Parathyroid adenoma (tissue), 2 donors: ENCODE data around the gene LCN2.
A peak's percentile ranks its signal among the peaks of the same experiment; 100 is the strongest.

Experiments used
- H2AFZ ChIP-seq: fragments of 300-600 bp; sonication (generic); one replicate; pipeline ENCODE4 v1.7.0; 2017; ENCODE audit warnings: antibody characterized with exemption, mild to moderate bottlenecking
- H3K27ac ChIP-seq: fragments of 300-600 bp; sonication (generic); one replicate; pipeline ENCODE4 v1.7.0; 2017
- H3K27me3 ChIP-seq: fragments of 300-600 bp; sonication (generic); one replicate; pipeline ENCODE4 v1.7.0; 2017; ENCODE audit warnings: low read length; ENCODE audit not compliant: control insufficient read depth, insufficient read depth
- H3K36me3 ChIP-seq: fragments of 300-600 bp; sonication (generic); one replicate; pipeline ENCODE4 v1.7.0; 2017; ENCODE audit warnings: low read length; ENCODE audit not compliant: control insufficient read depth, insufficient read depth
- H3K4me1 ChIP-seq: fragments of 300-600 bp; sonication (generic); one replicate; pipeline ENCODE4 v1.7.0; 2017; ENCODE audit warnings: control low read depth
- H3K4me2 ChIP-seq: fragments of 300-600 bp; sonication (generic); one replicate; pipeline ENCODE4 v1.7.0; 2017; ENCODE audit warnings: low read length
- H3K4me3 ChIP-seq: fragments of 300-600 bp; sonication (generic); one replicate; pipeline ENCODE4 v1.7.0; 2017; ENCODE audit warnings: low read depth, low read length
- H3K79me2 ChIP-seq: fragments of 300-600 bp; sonication (generic); one replicate; pipeline ENCODE4 v1.7.0; 2017; ENCODE audit warnings: control low read depth
- H3K9ac ChIP-seq: fragments of 300-600 bp; sonication (generic); one replicate; pipeline ENCODE4 v1.7.0; 2017; ENCODE audit warnings: mild to moderate bottlenecking
- H3K9me3 ChIP-seq: fragments of 300-600 bp; sonication (generic); one replicate; pipeline ENCODE4 v1.7.0; 2017; ENCODE audit warnings: low read length; ENCODE audit not compliant: control insufficient read depth
- CTCF ChIP-seq: fragments of 300-600 bp; sonication (generic); IDR thresholded peaks from one replicate; pipeline ENCODE4 v1.7.0; 2017; ENCODE audit warnings: antibody characterized with exemption, mild to moderate bottlenecking
- donor health status: primary hyperparathyroidism.

The LCN2 gene

DNA sequence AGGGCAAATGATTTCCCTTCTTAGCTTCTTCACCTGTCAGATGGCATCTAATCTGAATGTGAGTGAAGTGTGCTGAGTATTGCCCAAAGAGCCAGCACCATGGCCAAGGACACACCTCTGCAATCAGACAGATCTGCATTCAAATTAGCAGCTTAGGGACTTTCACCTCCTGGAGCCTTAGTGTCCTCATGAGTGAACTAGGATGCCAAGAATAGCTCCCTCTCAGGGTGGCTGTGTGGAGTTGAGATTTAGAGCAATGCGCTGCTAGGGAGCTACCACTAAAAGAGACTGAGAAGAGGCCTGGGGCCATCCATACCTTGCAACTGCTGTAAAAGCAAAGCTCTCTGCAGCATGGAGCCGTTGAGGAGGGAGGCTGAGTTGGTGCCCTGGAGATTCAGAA, 40.8 kb downstream of the LCN2 start:
- Histone ChIP-seq H3K36me3 (no peaks in the 10 kb centered on the region), H3K9me3 (no peaks in the 10 kb centered on the region), H3K27me3 (no peaks in the 10 kb centered on the region), H3K9ac (no peak overlapping the region), H3K4me3 (no peak overlapping the region), H3K79me2 (no peaks in the 10 kb centered on the region), H3K4me2 (no peak overlapping the region), H2AFZ (no peak overlapping the region), H3K27ac (no peak overlapping the region), H3K4me1 (no peaks in the 10 kb centered on the region)
- no peak for TF ChIP-seq CTCF

DNA sequence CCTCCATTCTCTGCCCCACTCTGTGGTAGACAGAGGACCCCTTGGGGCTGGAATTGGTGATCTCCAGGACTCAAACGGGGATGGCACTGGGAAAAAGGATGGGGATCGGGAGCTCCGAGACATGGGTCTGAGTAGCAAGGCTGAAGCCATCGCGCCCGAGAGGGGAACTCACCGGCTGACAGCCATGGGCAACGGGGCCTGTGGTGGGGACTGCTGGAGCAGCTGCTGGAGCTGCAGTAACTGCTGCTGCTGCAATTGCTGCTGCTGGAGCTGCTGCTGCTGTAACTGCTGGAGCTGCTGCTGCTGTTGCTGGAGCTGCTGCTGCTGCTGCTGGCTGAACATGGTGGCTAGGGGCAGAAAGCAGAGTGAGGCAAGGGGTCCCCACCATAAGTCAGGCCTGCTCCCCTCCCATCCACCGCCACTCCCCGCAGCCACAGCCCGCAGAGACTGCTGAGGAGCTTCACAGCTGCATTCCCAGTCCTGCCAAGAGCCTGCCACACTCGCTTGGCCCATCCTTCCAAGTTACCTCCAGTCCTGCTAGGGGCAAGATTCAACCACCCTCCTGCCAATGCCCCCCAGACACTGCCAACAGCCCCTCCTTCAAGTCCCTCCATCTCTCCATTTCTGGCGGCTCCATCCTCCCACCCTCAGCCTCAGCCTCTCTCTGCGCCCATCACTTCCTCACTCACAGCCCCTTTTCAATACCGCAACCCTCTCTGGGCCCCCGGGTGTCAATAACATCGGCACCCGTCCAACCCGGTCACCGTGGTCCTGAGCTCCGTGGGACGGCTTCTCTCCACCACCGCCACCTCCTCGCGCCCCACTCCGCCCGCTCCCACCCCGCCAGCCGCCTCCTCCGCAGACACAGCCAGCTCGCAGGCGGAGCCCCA, 41.5 kb downstream of the LCN2 start:
- Histone ChIP-seq H3K27me3 (no peaks in the 10 kb centered on the region), H3K9ac (peak overlapping the region; percentile 80), H3K27ac (peak overlapping the region; percentile 32), H3K4me1 (no peaks in the 10 kb centered on the region), H3K36me3 (no peaks in the 10 kb centered on the region), H3K9me3 (no peaks in the 10 kb centered on the region), H3K4me3 (peak overlapping the region; percentile 83), H3K4me2 (peak overlapping the region; percentile 94), H2AFZ (peak overlapping the region; percentile 79), H3K79me2 (no peaks in the 10 kb centered on the region)
- no peak for TF ChIP-seq CTCF

GRCh38 chr9:128191406-128192046, 42.3 kb downstream of the LCN2 start, which contains the start of gene CIZ1:
CIZ1 (minus strand) TSS chr9:128191572; CDS start chr9:128190857, 715 bp downstream.
- Histone ChIP-seq H3K9ac (peak within 1 kb of the TSS; percentile 80), H3K27ac (peak within 1 kb of the TSS; percentile 39), H3K4me1 (no peaks in the 10 kb centered on the region), H2AFZ (peak within 1 kb of the TSS; percentile 96), H3K79me2 (no peaks in the 10 kb centered on the region), H3K27me3 (no peaks in the 10 kb centered on the region), H3K9me3 (no peaks in the 10 kb centered on the region), H3K4me2 (peak within 1 kb of the TSS; percentile 94), H3K36me3 (no peaks in the 10 kb centered on the region), H3K4me3 (peak within 1 kb of the TSS; percentile 83)
- peak; percentile 59 for TF ChIP-seq CTCF

GRCh38 chr9:128192601-128193371, 43.5 kb downstream of the LCN2 start:
- no peaks in the 10 kb centered on the region for H3K4me1 ChIP-seq
- no peaks in the 10 kb centered on the region for H3K9me3 ChIP-seq
- H3K79me2 ChIP-seq = no peaks in the 10 kb centered on the region
- H3K9ac ChIP-seq = no peak overlapping the region
- H3K4me2 ChIP-seq = peak overlapping the region; percentile 38
- no peak overlapping the region for H3K27ac ChIP-seq
- no peak for TF ChIP-seq CTCF
- H2AFZ ChIP-seq = peak overlapping the region; percentile 38
- H3K4me3 ChIP-seq = peak overlapping the region; percentile 37
- no peaks in the 10 kb centered on the region for H3K36me3 ChIP-seq
- no peaks in the 10 kb centered on the region for H3K27me3 ChIP-seq
